ENCODE data around the gene FAM240A.

DNA sequence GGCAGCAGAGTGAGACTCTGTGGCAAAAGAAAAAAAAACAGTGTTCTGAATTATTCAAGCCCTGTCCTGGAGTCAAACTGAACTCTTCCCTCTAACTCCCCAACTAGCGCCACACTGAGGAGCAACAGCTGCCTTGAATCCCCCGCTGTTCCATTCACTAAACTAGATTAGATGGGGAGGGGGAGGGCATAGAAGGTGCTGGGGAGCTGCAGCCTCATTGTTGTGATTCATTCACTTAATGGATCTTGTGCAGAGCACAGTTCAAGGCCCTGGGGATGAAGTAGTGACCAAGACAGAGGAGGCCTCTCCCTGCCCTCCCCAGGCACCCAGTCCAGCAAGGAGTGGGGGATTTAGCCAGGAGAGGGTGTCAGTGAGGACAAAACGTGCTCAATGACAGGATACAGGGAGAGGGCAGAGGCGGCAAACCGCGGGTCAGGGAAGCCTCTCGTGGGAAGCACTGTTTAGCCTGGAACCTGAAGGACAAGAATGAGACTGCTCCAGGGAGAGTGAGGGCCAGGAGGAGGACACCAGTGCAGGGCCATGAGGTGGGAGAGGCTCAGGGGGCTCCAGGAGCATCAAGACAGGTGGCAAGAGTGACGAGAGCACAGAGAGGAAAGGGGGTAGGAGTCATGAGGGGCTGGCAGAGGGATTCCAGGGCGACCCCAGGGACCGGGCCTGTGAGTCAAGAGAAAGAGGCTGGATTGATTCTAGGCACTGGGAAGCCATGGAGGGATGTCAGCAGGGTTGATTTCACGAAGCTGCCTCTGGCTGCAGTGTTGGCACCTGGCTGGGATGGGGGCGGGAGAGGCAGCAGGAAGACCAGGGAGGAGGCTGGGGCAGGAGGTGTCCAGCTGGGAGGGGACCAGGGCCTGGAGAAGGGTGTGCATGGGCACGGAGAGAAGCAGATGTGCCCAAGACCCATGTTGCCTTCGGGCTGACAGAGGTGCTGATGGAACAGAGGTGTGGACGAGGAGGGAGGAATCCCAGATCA lies 49.7 kb downstream of the FAM240A start:
- TF ChIP-seq, protein P1, sequence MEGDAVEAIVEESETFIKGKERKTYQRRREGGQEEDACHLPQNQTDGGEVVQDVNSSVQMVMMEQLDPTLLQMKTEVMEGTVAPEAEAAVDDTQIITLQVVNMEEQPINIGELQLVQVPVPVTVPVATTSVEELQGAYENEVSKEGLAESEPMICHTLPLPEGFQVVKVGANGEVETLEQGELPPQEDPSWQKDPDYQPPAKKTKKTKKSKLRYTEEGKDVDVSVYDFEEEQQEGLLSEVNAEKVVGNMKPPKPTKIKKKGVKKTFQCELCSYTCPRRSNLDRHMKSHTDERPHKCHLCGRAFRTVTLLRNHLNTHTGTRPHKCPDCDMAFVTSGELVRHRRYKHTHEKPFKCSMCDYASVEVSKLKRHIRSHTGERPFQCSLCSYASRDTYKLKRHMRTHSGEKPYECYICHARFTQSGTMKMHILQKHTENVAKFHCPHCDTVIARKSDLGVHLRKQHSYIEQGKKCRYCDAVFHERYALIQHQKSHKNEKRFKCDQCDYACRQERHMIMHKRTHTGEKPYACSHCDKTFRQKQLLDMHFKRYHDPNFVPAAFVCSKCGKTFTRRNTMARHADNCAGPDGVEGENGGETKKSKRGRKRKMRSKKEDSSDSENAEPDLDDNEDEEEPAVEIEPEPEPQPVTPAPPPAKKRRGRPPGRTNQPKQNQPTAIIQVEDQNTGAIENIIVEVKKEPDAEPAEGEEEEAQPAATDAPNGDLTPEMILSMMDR (conservative IDR thresholded peaks at IDR 0.05) = no peak
- no peak for TF ChIP-seq ZFX (IDR thresholded peaks at IDR 0.05)
